Esophagus squamous epithelium (tissue), 4 donors: Measurements from ENCODE around the gene ACSF3.

ENCODE experiments used
- POLR2A ChIP-seq, 4 donors: fragments of 450-650 bp; IDR thresholded peaks; one replicate each; pipeline ENCODE4 v1.6.1; 2017; ENCODE audit warnings: antibody characterized with exemption in 4 of 4, mild to moderate bottlenecking in 4 of 4, moderate library complexity in 3 of 4
- TF ChIP-seq, protein P1 (sequence below), 6 experiments: fragments of 450-650 bp in 4 of 6; fragments of 200-600 bp in 2 of 6; sonication (generic) in 2 of 6; IDR thresholded peaks; one replicate each; pipeline ENCODE4 v1.5.1; 2016 to 2019; ENCODE audit warnings: antibody characterized with exemption in 6 of 6, mild to moderate bottlenecking in 4 of 6, moderate library complexity in 4 of 6

DNA sequence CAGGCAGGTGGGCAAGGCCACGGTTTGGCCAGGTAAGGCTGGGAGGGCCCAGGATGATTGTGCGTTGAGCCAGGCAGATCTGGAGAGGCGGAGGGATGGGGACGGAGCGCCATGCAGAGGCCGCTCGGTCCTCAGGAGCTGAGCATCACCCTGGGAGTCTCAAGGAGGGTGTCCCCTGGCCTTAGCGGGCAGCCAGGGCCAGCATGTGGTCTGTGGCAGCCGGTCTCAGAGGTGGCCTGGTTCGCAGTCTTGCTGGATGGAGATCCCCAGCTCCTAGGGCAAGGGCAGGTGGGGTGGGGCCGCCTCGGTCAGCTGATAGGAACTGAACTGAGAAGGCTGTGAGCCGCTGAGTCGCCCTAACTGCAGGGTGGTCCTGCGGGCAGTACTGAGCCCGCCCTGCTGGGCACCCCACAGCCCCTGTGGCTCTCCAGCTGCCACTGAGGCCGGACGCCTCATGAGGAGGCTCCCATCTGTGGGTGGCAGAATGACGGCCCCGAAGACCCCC is 66.2 kb downstream of the ACSF3 start:
- TF ChIP-seq, protein P1, sequence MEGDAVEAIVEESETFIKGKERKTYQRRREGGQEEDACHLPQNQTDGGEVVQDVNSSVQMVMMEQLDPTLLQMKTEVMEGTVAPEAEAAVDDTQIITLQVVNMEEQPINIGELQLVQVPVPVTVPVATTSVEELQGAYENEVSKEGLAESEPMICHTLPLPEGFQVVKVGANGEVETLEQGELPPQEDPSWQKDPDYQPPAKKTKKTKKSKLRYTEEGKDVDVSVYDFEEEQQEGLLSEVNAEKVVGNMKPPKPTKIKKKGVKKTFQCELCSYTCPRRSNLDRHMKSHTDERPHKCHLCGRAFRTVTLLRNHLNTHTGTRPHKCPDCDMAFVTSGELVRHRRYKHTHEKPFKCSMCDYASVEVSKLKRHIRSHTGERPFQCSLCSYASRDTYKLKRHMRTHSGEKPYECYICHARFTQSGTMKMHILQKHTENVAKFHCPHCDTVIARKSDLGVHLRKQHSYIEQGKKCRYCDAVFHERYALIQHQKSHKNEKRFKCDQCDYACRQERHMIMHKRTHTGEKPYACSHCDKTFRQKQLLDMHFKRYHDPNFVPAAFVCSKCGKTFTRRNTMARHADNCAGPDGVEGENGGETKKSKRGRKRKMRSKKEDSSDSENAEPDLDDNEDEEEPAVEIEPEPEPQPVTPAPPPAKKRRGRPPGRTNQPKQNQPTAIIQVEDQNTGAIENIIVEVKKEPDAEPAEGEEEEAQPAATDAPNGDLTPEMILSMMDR (IDR thresholded peaks at IDR 0.05): no peak
- TF ChIP-seq POLR2A (IDR thresholded peaks at IDR 0.05): no peak
